HG03108 (cell line): ENCODE data around the gene PSMG3.

ENCODE experiments used
- ATAC-seq: cut with Tn5 transposase; IDR thresholded peaks from one replicate; pipeline ENCODE4 v1.9.1; 2021; ENCODE audit warnings: moderate library complexity; ENCODE audit not compliant: unreplicated experiment

Gene PSMG3

DNA sequence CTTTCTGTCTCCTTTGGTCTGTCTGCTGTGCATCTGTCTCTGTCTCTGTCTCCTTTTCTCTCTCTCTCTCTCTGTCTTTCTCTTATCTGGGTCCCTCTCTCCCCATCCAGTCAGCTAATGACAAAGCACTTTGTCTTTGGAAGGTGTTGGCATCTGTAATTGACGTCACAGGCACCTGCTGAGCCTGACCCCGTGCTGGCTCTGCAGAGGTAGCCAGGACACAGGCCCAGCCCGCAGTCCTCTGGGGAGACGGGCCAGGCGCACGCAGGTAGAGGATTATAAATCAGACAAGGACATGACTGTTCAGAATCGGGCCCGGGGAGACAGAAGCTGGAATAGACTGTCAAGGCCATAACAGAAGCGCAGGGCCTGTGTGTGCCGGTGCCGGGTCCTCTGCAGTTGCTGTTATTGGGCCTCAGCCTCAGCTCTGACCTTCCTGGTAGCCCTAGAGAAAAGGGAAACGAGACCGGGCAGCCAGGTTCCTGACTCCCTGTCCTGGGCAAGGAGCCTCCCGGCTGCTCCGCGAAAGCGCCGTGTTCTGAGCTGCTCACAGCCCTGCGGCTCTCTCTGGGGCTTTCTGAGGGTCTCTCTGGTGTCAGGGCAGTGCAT, 10.7 kb upstream of the PSMG3 start:
- no peak for ATAC-seq

DNA sequence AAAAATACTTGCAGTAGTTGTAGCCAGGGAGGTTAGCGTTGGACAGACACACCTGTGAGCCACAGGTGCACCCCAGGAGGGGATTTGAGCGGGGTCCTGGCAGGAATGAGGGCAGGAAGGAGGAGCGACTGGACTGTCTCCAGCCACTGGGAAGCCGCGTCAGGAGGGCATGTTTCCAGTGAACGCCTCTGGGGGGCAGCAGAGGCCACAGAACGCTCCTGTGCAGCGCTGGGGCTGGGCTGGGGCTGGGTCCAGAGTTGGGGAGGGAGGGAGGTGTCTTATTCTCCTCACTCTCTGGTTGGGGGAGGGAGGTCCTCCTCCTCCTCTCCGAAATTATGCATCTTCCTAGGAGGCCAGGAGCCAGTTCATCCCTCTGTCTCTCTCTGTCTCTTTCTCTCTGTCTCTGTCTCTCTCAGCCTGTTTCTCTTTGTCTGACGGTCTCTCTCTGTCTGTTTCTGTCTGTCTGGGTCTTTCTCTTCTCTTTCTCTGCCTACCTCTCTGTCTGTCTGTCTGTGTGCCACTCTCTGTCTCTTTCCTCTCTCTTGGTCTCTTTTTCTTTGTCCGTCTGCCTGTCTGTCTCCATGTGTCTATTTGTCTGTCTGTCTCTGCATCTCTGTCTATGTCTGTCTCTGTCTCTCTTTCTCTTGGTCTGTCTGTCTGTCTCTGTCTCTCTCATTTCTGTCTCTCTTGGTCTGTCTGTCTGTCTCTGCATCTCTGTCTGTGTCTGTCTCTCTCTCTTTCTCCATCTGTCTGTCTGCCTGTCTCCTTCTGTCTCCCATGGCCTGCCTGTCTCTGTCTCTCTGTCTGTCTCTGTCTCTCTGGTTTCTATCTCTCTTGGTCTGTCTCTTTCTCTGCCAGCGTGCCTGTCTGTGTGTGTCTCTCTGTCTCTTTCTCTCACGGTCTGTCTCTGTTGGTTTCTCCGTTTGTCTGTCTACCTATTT, 9.9 kb upstream of the PSMG3 start:
- no peak for ATAC-seq

GRCh38 chr7:1578513-1578912, 8.7 kb upstream of the PSMG3 start:
- ATAC-seq: no peak

DNA sequence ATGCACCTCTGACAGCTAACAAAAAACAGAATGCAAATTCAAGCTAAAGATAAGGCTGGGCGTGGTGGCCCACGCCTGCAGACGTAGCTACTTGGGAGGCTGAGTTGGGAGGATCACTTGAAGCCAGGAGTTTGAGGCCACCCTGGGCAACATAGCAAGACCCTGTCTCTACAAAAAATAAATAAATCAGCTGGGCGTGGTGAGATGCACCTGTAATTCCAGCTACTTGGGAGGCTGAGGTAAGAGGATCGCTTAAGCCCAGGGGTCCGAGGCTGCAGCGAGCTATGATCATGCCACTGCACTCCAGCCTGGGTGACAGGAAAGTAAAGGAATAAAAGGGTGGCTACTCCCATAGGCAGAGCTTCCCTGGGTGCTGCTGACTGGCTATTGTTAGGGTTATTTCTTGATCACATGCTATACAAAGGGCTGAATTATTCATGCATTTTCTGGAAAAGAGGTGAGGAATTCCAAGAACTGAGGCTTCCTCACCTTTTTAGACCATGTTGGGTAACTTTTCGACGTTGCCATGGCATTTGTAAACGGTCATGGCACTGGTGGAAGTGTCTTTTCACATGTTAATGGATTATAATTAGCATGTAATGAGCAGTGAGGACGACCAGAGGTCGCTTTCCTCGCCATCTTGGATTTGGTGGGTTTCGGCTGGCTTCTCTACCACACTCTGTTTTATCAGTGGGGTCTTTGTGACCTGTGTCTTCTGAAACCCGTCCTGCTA, 6.9 kb upstream of the PSMG3 start:
- ATAC-seq: no peak

- no peak for ATAC-seq
These were observed 6.0 kb upstream of the PSMG3 start for GRCh38 chr7:1575809-1576208.

- no peak for ATAC-seq
These were observed 2.4 kb upstream of the PSMG3 start for GRCh38 chr7:1572111-1572822.

GRCh38 chr7:1569440-1569832, 396 bp downstream of the PSMG3 start:
- ATAC-seq: no peak

- no peak for ATAC-seq
These were observed 816 bp downstream of the PSMG3 start for GRCh38 chr7:1569016-1569415.

DNA sequence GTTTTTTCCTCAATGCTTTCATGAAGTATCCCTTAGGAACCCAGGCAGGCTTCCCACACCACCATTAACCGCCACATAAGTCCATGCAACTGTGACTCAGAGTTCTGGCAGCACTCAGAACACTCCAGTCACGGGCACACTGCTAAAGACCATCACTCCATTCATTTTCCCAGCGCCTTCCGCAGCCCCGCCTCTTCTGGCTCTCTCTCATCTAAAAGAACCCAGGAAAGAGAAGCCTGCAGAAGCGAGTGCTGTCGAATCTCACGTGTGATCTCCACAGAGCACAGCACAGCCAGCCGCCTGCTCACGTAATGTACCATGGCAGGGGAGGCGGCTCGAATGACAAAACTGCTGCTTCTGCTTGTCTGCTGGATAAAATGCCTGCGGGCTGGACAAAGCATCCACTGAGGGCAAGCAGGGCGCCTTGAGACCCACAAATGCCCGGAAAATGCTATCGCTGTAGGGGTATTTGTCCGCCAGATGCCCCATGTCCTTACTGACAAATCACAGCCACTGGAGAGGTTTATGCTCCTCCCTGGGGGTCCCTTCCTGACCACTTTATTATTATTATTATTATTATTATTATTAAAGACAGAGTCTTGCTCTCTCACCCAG, 1.8 kb downstream of the PSMG3 start:
- no peak for ATAC-seq

GRCh38 chr7:1567049-1567771, 2.6 kb downstream of the PSMG3 start:
- ATAC-seq: no peak

GRCh38 chr7:1566687-1567048, 3.2 kb downstream of the PSMG3 start:
- ATAC-seq: no peak

DNA sequence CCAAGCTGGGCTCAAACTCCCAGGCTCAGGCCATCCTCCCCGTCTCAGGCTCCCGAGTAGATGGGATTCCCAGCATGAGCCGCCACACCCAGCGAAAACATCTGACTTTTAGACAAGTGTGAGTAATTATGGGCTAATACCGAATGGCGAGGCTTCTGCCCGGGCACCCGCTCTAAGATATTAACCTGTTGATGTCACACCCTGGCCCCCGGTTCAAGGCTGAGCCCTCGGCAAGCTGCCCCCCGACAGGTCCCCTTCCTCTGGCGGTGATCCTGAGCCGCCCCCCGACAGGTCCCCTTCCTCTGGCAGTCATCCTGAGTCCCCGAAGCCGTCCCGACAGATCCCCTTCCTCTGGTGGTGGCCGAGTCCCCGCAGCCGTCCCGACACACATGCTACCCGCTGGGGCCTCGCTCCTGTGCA, 5.2 kb downstream of the PSMG3 start:
- ATAC-seq: no peak

DNA sequence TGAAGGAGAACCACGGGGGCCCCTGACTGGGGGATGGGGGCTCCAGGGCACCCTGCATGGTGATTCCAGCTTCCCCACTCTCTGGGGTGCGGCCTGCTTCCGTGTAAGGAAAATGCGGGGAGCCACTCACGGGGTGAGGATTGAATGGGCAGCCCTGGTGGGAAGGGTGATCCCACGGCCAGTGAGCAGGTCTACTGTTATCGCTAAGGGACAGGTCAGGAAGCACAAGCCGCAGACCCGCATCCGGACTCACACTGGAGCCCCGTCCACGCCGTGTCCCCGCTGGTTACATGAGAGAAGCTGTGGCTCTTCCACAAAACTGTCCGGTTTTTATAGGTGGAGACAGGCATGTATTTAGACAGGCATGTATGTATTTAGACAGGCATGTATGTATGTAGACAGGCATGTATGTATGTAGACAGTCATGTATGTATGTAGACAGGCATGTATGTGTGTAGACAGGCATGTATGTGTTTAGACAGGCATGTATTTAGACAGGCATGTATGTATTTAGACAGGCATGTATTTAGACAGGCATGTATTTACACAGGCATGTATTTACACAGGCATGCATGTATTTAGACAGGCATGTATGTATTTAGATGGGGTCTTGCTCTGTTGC, 5.7 kb downstream of the PSMG3 start:
- no peak for ATAC-seq

DNA sequence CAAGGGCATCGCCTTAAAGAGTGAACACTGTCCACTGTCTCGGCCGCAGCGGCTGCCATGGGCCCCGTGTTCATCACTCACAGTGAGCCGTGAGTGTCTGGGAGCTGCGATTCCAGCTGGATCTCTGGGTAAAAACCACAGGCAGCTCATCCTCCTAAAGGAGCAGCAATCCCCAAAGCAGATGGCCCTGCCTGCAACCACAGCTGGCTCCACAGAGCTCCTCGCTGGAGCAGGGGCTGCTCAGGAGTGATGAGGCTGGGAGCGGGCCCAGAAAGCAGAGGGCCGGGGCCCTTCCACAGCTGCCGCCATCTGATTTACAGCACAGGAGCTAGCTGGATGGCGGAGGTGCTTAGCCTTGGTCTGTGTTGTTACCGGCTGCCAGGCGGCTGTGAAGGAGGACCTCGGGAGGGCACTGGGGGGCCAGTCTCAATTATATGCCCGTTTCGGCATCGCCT, 7.2 kb downstream of the PSMG3 start:
- no peak for ATAC-seq

DNA sequence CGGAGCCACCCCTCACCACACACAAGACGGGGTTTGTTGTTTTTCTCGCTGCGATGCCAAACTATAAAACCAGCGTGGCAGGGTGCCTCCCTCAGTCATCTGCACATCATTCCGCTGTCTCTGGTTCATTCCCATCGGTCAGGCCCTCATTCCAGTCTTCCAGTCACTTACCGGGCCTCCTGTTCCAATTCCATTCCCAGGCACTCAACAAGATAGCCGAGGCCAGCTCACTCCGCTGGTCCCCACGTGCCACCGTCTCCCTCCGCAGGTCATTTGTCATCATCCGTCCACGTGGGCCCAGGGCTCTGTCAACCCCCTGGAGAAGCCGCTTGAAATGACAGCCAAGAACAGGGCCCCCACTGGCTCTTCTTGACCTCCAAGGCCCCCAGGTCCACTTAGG, 7.7 kb downstream of the PSMG3 start:
- no peak for ATAC-seq

GRCh38 chr7:1561036-1561940, 8.5 kb downstream of the PSMG3 start:
- ATAC-seq: no peak

GRCh38 chr7:1560620-1561031, 9.2 kb downstream of the PSMG3 start:
- ATAC-seq: no peak
